SK-N-SH (cell line): ENCODE results near the gene PRG3. TPM values are rescaled to one million over a fixed set of nuclear protein-coding genes. Genes with fewer than 3 reads are reported as not detected.

Source experiments
- EP300 ChIP-seq, 2 experiments: IDR thresholded peaks; 2 replicates each; pipeline versions ENCODE4 v1.4.0 to v1.6.1; 2012; ENCODE audit warnings: borderline replicate concordance in 1 of 2, low read depth in 1 of 2, low read length in 1 of 2
- EZH2phosphoT487 ChIP-seq: fragments of 200-600 bp; sonication (generic); IDR thresholded peaks from 2 replicates; pipeline ENCODE4 v1.6.1; 2017; ENCODE audit warnings: low read depth, mixed run types, mild to moderate bottlenecking, antibody characterized with exemption, moderate library complexity, borderline replicate concordance
- GABPA ChIP-seq: IDR thresholded peaks from 2 replicates; pipeline ENCODE4 v1.4.0; 2012; ENCODE audit warnings: low read depth, mild to moderate bottlenecking
- IRF3 ChIP-seq: fragments of 150-350 bp; IDR thresholded peaks from 2 replicates; pipeline ENCODE4 v1.6.1; 2016; ENCODE audit warnings: mild to moderate bottlenecking, low read depth, low read length
- MAX ChIP-seq: IDR thresholded peaks from 2 replicates; pipeline ENCODE4 v1.4.0; 2012; ENCODE audit warnings: low read depth
- REST ChIP-seq: IDR thresholded peaks from 2 replicates; pipeline ENCODE4 v1.6.1; 2012; ENCODE audit warnings: mild to moderate bottlenecking, low read depth, low read length, moderate library complexity
- SMC3 ChIP-seq: IDR thresholded peaks from 2 replicates; pipeline ENCODE4 v1.6.1; 2012; ENCODE audit warnings: low read depth, low read length, improper control_type of control experiment
- TCF12 ChIP-seq: IDR thresholded peaks from 2 replicates; pipeline ENCODE4 v1.4.0; 2012
- USF2 ChIP-seq: fragments of 150-350 bp; IDR thresholded peaks from 2 replicates; pipeline ENCODE4 v1.6.1; 2017; ENCODE audit warnings: antibody characterized with exemption, low read length, low read depth, borderline replicate concordance
- YY1 ChIP-seq: IDR thresholded peaks from 2 replicates; pipeline ENCODE4 v1.4.0; 2012; ENCODE audit warnings: low read depth, mild to moderate bottlenecking
- ZBTB33 ChIP-seq: IDR thresholded peaks from 2 replicates; pipeline ENCODE4 v1.4.0; 2012; ENCODE audit warnings: low read depth, borderline replicate concordance
- polyA plus RNA-seq, 3 experiments: library from polyadenylated mRNA; depleted of rRNA; stranded (reverse); fragments of >200 nt; gene quantifications; 2 replicates each; pipeline ENCODE4 v1.2.3, GENCODE V29; 2012

PRG3 gene
- polyA plus RNA-seq, 1 of the 3 experiments (the other 2 are of a cell fraction): not detected

GRCh38 chr11:57390535-57390934, 9.6 kb upstream of the PRG3 start, which contains the start of gene PRG2 (continued):
- no peak for TF ChIP-seq REST
- TF ChIP-seq GABPA: no peak
- no peak for TF ChIP-seq TCF12
- TF ChIP-seq MAX: no peak
- TF ChIP-seq YY1: no peak
- TF ChIP-seq EZH2phosphoT487: no peak
- TF ChIP-seq USF2: no peak
- no peak for TF ChIP-seq ZBTB33
- TF ChIP-seq IRF3: no peak
- TF ChIP-seq SMC3: no peak
- no peak for TF ChIP-seq EP300 (IDR thresholded peaks at IDR 0.05; ENCODE audit: borderline replicate concordance in 1 of 2, low read depth in 1 of 2, low read length in 1 of 2)
